RWPE2 (cell line): Measurements from ENCODE around the gene RBM46.

ENCODE experiments used
- ATAC-seq: fragments of 200-7000 bp; cut with Tn5 transposase; 3 replicates; pipeline ENCODE4 v1.9.1; 2021; ENCODE audit warnings: low read depth
- DNase-seq: peaks from one replicate; pipeline ENCODE4 v3.0.0-alpha.2; 2020; ENCODE audit warnings: low spot score
- H3K27ac ChIP-seq: fragments of 450-650 bp; 2 replicates; pipeline ENCODE4 v1.5.1; 2017; ENCODE audit warnings: mild to moderate bottlenecking; ENCODE audit not compliant: poor library complexity, severe bottlenecking
- H3K27me3 ChIP-seq: fragments of 250-450 bp; sonication (Bioruptor Pico); 2 replicates; pipeline ENCODE4 v1.5.1; 2021; ENCODE audit warnings: mild to moderate bottlenecking, moderate library complexity; ENCODE audit not compliant: insufficient read depth, poor library complexity, severe bottlenecking
- H3K36me3 ChIP-seq: fragments of 250-450 bp; sonication (Bioruptor Pico); 2 replicates; pipeline ENCODE4 v1.5.1; 2020; ENCODE audit warnings: low read depth, mild to moderate bottlenecking, moderate library complexity
- H3K4me1 ChIP-seq: fragments of 250-450 bp; sonication (Bioruptor Pico); 2 replicates; pipeline ENCODE4 v1.5.1; 2021; ENCODE audit warnings: mild to moderate bottlenecking, moderate library complexity; ENCODE audit not compliant: insufficient read depth, poor library complexity, severe bottlenecking
- H3K4me3 ChIP-seq: fragments of 250-450 bp; sonication (Bioruptor Pico); 2 replicates; pipeline ENCODE4 v1.5.1; 2021; ENCODE audit warnings: mild to moderate bottlenecking, moderate library complexity; ENCODE audit not compliant: severe bottlenecking
- H3K9me3 ChIP-seq: fragments of 250-450 bp; sonication (Bioruptor Pico); 2 replicates; pipeline ENCODE4 v1.5.1; 2021; ENCODE audit warnings: mild to moderate bottlenecking, moderate library complexity; ENCODE audit not compliant: severe bottlenecking
- CTCF ChIP-seq: fragments of 450-650 bp; IDR thresholded peaks from one replicate; pipeline ENCODE4 v1.5.1; 2017; ENCODE audit warnings: mild to moderate bottlenecking, moderate library complexity; ENCODE audit not compliant: poor library complexity, severe bottlenecking

RBM46 gene

GRCh38 chr4:154836030-154836429 lies 55.0 kb downstream of the RBM46 start:
- no peak overlapping the region for H3K4me3 ChIP-seq
- TF ChIP-seq CTCF = no peak
- ATAC-seq (no peak), DNase-seq (no peak)
- no peaks in the 10 kb centered on the region for H3K9me3 ChIP-seq
- H3K36me3 ChIP-seq = no peaks in the 10 kb centered on the region
- no peak overlapping the region for H3K27ac ChIP-seq
- no peaks in the 10 kb centered on the region for H3K4me1 ChIP-seq
- H3K27me3 ChIP-seq = no peaks in the 10 kb centered on the region

- H3K4me3 ChIP-seq = no peak overlapping the region
- ATAC-seq (no peak), DNase-seq (no peak)
- no peak for TF ChIP-seq CTCF
- H3K36me3 ChIP-seq = no peaks in the 10 kb centered on the region
- no peaks in the 10 kb centered on the region for H3K9me3 ChIP-seq
- H3K4me1 ChIP-seq = no peaks in the 10 kb centered on the region
- H3K27me3 ChIP-seq = no peaks in the 10 kb centered on the region
- H3K27ac ChIP-seq = no peak overlapping the region
These were observed 55.4 kb downstream of the RBM46 start for GRCh38 chr4:154836513-154836912.

- Histone ChIP-seq H3K27ac (no peak overlapping the region), H3K36me3 (no peaks in the 10 kb centered on the region), H3K27me3 (no peaks in the 10 kb centered on the region), H3K9me3 (no peaks in the 10 kb centered on the region), H3K4me3 (no peak overlapping the region), H3K4me1 (no peaks in the 10 kb centered on the region)
- ATAC-seq (no peak), DNase-seq (no peak)
- no peak for TF ChIP-seq CTCF
These were observed 57.1 kb downstream of the RBM46 start for GRCh38 chr4:154838155-154838554.

- Histone ChIP-seq H3K36me3 (no peaks in the 10 kb centered on the region), H3K27ac (no peak overlapping the region), H3K27me3 (no peaks in the 10 kb centered on the region), H3K9me3 (no peaks in the 10 kb centered on the region), H3K4me3 (no peak overlapping the region), H3K4me1 (no peaks in the 10 kb centered on the region)
- TF ChIP-seq CTCF = no peak
- ATAC-seq = no peak
- no peak for DNase-seq
These were observed 57.6 kb downstream of the RBM46 start for GRCh38 chr4:154838694-154839093.

GRCh38 chr4:154854362-154854761 lies 73.3 kb downstream of the RBM46 start:
- TF ChIP-seq CTCF = peak; percentile 56
- H3K9me3 ChIP-seq = no peaks in the 10 kb centered on the region
- H3K27me3 ChIP-seq = no peaks in the 10 kb centered on the region
- no peak overlapping the region for H3K27ac ChIP-seq
- ATAC-seq (peak; percentile 40; the same call in 1 of the 3 replicates), DNase-seq (no peak)
- H3K4me1 ChIP-seq = no peaks in the 10 kb centered on the region
- H3K36me3 ChIP-seq = no peaks in the 10 kb centered on the region
- H3K4me3 ChIP-seq = no peak overlapping the region
